OCI-LY7 (cell line): Measurements from ENCODE around the gene DCC. TPM values are rescaled to one million over a fixed set of nuclear protein-coding genes. Genes with fewer than 3 reads are reported as not detected.

Experiments
- BruUV-seq: library from RNA; stranded (reverse); fragments of 400-500 nt; replicated peaks from 2 replicates; lab custom pipeline; 2021; lab: Mats Ljungman, UMichigan
- CTCF ChIA-PET: fragments of 300-600 bp; sonication (Branson Sonifier 250); formaldehyde crosslinking; loops from one replicate; lab custom pipeline; 2022; ENCODE audit warnings: antibody characterized with exemption; ENCODE audit not compliant: unreplicated experiment; lab: Charles Lee
- POLR2A ChIA-PET: fragments of 300-600 bp; sonication (Branson Sonifier 250); formaldehyde crosslinking; loops from one replicate; lab custom pipeline; 2022; ENCODE audit warnings: antibody characterized with exemption; lab: Charles Lee
- DNase-seq: peaks from one replicate; pipeline ENCODE4 v3.0.0-alpha.2; 2015; ENCODE audit warnings: low spot score
- H2AFZ ChIP-seq: fragments of 200-600 bp; sonication (generic), shearing (Covaris generic); 2 replicates; pipeline ENCODE4 v1.6.1; 2014; ENCODE audit warnings: mild to moderate bottlenecking, antibody characterized with exemption, low read length, moderate library complexity
- H3K27ac ChIP-seq: fragments of 200-600 bp; sonication (generic); 2 replicates; pipeline ENCODE4 v1.5.1; 2014; ENCODE audit warnings: mixed run types, low read depth, mild to moderate bottlenecking, moderate library complexity, low read length, inconsistent platforms; ENCODE audit not compliant: poor library complexity, severe bottlenecking
- H3K36me3 ChIP-seq: fragments of 200-600 bp; sonication (generic); 2 replicates; pipeline ENCODE4 v1.6.1; 2014; ENCODE audit warnings: mild to moderate bottlenecking, antibody characterized with exemption, low read length, moderate library complexity, mixed read lengths; ENCODE audit not compliant: insufficient read depth
- H3K4me1 ChIP-seq: fragments of 200-600 bp; sonication (generic); 2 replicates; pipeline ENCODE4 v1.5.1; 2014; ENCODE audit warnings: mild to moderate bottlenecking, low read length; ENCODE audit not compliant: insufficient read depth, poor library complexity, severe bottlenecking
- H3K4me2 ChIP-seq: fragments of 200-600 bp; sonication (generic); 2 replicates; pipeline ENCODE4 v1.6.1; 2014; ENCODE audit warnings: mild to moderate bottlenecking, low read length
- H3K4me3 ChIP-seq: fragments of 200-600 bp; sonication (generic); 2 replicates; pipeline ENCODE4 v1.5.1; 2014; ENCODE audit warnings: mild to moderate bottlenecking, low read depth, low read length; ENCODE audit not compliant: poor library complexity, severe bottlenecking
- H3K79me2 ChIP-seq: fragments of 200-600 bp; sonication (generic); 2 replicates; pipeline ENCODE4 v1.6.1; 2016; ENCODE audit warnings: low read depth, mild to moderate bottlenecking, low read length, moderate library complexity, mixed read lengths; ENCODE audit not compliant: insufficient read depth
- H3K9me2 ChIP-seq: fragments of 200-600 bp; sonication (generic); 2 replicates; pipeline ENCODE4 v1.6.1; 2016; ENCODE audit warnings: mild to moderate bottlenecking, low read length, mixed read lengths; ENCODE audit not compliant: insufficient read depth
- H3K9me3 ChIP-seq: fragments of 200-600 bp; sonication (generic); 2 replicates; pipeline ENCODE4 v1.6.1; 2014; ENCODE audit warnings: mild to moderate bottlenecking, mixed run types, low read length, mixed read lengths
- H4K20me1 ChIP-seq: fragments of 200-600 bp; sonication (generic); 2 replicates; pipeline ENCODE4 v1.6.1; 2014; ENCODE audit warnings: mild to moderate bottlenecking, antibody characterized with exemption, low read length, moderate library complexity, mixed read lengths; ENCODE audit not compliant: insufficient read depth
- CTCF ChIP-seq: fragments of 200-600 bp; sonication (generic); conservative IDR thresholded peaks from 2 replicates; pipeline ENCODE4 v1.5.1; 2014; ENCODE audit warnings: mild to moderate bottlenecking, antibody characterized with exemption, low read length, moderate library complexity, mixed read lengths
- EZH2phosphoT487 ChIP-seq: fragments of 200-600 bp; sonication (generic); IDR thresholded peaks from 2 replicates; pipeline ENCODE4 v1.6.1; 2018; ENCODE audit warnings: low read depth, borderline replicate concordance, mild to moderate bottlenecking, mixed run types, antibody characterized with exemption, low read length, moderate library complexity, mixed read lengths
- intact Hi-C: fragments of 100-400 bp; cut with micrococcal nuclease; formaldehyde crosslinking; loops from one replicate; pipeline ENCODE4 v1.10.0; 2022; ENCODE audit not compliant: unreplicated experiment
- total RNA-seq, 2 experiments: library from RNA; depleted of rRNA in 1 of 2; stranded (reverse); fragments of >200 nt in 1 of 2; shearing (Covaris generic) in 1 of 2; gene quantifications; 2 replicates each; pipeline ENCODE4 v1.2.3, GENCODE V29; 2014 to 2022

Gene DCC
- total RNA-seq, 2 experiments from 2014 or later = not detected

- BruUV-seq = no TSS peak
- no peaks in the 10 kb centered on the region for H3K9me2 ChIP-seq
- intact Hi-C loops = no loop called here
These were observed 982.2 kb downstream of the DCC start for GRCh38 chr18:53322163-53322562.

GRCh38 chr18:53324353-53324752 lies 984.4 kb downstream of the DCC start:
- POLR2A ChIA-PET = no interaction called here
- H3K79me2 ChIP-seq = no peaks in the 10 kb centered on the region
- no peaks in the 10 kb centered on the region for H3K9me3 ChIP-seq
- CTCF ChIA-PET = no interaction called here
- no peaks in the 10 kb centered on the region for H4K20me1 ChIP-seq
- H3K4me1 ChIP-seq = no peaks in the 10 kb centered on the region
- H3K36me3 ChIP-seq = no peaks in the 10 kb centered on the region
- intact Hi-C loops = no loop called here
- H3K4me2 ChIP-seq = no peak overlapping the region
- no peak overlapping the region for H3K4me3 ChIP-seq
- DNase-seq = no peak
- TF ChIP-seq EZH2phosphoT487 (no peak), CTCF (no peak)
- no peak overlapping the region for H3K27ac ChIP-seq
- BruUV-seq = no TSS peak
- H2AFZ ChIP-seq = no peak overlapping the region
- H3K9me2 ChIP-seq = no peaks in the 10 kb centered on the region

More at GRCh38 chr18:53322163-53322562, 982.2 kb downstream of the DCC start:
- DNase-seq = no peak
- POLR2A ChIA-PET = no interaction called here
- Histone ChIP-seq H4K20me1 (no peaks in the 10 kb centered on the region), H2AFZ (no peak overlapping the region), H3K4me3 (no peak overlapping the region), H3K36me3 (no peaks in the 10 kb centered on the region), H3K4me1 (no peaks in the 10 kb centered on the region), H3K9me3 (no peaks in the 10 kb centered on the region), H3K4me2 (no peak overlapping the region), H3K79me2 (no peaks in the 10 kb centered on the region), H3K27ac (no peak overlapping the region)
- CTCF ChIA-PET = no interaction called here
- TF ChIP-seq EZH2phosphoT487 (no peak), CTCF (no peak)

GRCh38 chr18:53360501-53361443 lies 1020.8 kb downstream of the DCC start:
- Histone ChIP-seq H3K36me3 (no peaks in the 10 kb centered on the region), H3K4me2 (no peak overlapping the region), H3K9me2 (no peaks in the 10 kb centered on the region), H3K27ac (no peak overlapping the region), H3K4me1 (no peaks in the 10 kb centered on the region), H2AFZ (no peak overlapping the region), H3K79me2 (no peaks in the 10 kb centered on the region), H3K9me3 (no peaks in the 10 kb centered on the region), H3K4me3 (no peak overlapping the region), H4K20me1 (no peaks in the 10 kb centered on the region)
- no TSS peak for BruUV-seq
- ChIA-PET POLR2A (no interaction called here), CTCF (no interaction called here)
- intact Hi-C loops = no loop called here
- DNase-seq = no peak
- TF ChIP-seq EZH2phosphoT487 (no peak), CTCF (no peak)
